ENCODE data around the gene CSGALNACT2. TPM values are rescaled to one million over a fixed set of nuclear protein-coding genes. Genes with fewer than 3 reads are reported as not detected.

The CSGALNACT2 gene
- total RNA-seq, 2 donors from 2014 or later: 28.7 to 38.8 TPM

DNA sequence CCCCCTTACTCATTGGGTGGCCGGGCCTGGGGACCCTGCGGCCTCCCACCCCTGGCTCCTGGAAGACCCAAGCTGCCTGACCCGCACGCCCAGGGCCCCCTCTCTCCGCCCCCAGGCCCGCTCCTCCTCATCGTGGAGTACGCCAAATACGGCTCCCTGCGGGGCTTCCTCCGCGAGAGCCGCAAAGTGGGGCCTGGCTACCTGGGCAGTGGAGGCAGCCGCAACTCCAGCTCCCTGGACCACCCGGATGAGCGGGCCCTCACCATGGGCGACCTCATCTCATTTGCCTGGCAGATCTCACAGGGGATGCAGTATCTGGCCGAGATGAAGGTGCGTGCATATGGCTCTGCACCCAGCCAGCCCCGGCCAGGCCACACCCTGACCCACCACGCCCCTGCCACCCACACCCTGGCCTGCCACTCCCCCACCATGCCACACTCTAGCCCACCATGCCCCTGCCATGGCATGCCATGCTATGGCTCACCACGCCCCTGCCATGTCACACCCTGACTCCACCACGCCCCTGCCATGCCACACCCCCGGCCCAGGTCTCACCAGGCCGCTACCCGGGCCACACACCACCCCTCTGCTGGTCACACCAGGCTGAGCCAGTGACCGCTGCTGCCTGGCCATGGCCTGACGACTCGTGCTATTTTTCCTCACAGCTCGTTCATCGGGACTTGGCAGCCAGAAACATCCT is 18.7 kb upstream of the CSGALNACT2 start:
- Mint-ChIP-seq H3K9me3 (no peaks in the 10 kb centered on the region), H3K36me3 (no peaks in the 10 kb centered on the region), H3K27ac (no peak overlapping the region)
- DNase-seq (ENCODE audit: low spot score in 2 of 2) (no peak), ATAC-seq (no peak)

DNA sequence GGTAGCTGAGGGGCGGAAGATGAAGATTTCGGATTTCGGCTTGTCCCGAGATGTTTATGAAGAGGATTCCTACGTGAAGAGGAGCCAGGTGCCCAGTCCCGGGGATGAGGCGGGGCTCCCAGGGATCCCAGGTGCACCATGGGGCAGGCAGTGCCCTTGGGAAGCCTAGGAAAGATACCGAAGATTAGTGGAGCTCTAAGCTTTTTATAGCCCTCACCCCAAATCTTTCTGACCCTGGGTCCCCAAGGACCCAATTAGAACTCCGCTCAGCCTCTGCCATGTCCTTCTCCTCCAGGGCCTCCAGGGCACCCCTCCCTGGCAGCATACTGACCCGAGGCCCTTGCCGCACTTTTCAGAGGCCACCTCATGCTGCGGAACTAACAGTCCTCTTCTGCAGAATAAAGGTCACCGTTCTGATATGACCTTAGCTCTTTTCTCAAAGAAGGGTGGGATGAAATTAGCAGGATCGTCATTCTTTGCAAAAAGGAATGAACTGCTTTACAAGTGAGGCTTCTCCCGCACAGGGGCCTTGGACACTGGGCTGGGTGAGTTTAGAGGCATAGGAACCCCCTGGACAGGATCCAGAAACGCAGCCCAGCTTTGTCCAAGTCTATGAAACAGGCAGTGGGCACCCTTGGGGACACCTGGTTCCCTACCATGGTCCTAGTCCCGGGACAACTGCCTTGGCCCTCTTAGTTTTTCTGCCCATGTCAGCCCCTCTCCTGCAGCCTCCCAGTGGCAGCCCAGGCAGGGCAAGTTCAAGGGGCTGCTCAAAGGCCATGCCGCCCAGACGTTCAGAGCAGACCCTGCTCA is 17.9 kb upstream of the CSGALNACT2 start:
- H3K27ac Mint-ChIP-seq: peak overlapping the region; percentile 43 to 72
- DNase-seq (ENCODE audit: low spot score in 2 of 2): no peak
- H3K9me3 Mint-ChIP-seq: no peaks in the 10 kb centered on the region
- no peak for ATAC-seq
- no peaks in the 10 kb centered on the region for H3K36me3 Mint-ChIP-seq

DNA sequence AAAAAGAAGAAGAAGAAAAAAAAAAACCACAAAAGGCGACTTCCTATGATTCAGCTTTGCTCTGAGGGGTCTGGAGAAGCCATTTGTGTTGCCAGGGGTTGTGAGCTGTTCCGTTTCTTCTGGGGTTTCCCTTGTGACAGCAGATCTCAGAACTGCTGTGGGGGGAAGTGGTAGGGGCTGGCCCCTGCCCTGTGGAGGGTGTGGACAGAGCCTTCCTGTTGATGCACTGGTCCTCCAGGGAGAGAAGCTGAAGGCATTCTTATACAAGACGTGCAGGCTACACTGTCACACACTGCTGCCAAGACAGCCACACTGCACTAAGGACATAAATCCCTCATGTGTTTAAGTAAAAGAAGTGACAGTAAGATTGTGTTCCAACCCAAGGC is 17.3 kb upstream of the CSGALNACT2 start:
- no peaks in the 10 kb centered on the region for H3K36me3 Mint-ChIP-seq
- ATAC-seq (peak; percentile 99), DNase-seq (ENCODE audit: low spot score in 2 of 2) (peak; percentile 63 to 79)
- peak overlapping the region; percentile 43 to 72 for H3K27ac Mint-ChIP-seq
- H3K9me3 Mint-ChIP-seq: no peaks in the 10 kb centered on the region

DNA sequence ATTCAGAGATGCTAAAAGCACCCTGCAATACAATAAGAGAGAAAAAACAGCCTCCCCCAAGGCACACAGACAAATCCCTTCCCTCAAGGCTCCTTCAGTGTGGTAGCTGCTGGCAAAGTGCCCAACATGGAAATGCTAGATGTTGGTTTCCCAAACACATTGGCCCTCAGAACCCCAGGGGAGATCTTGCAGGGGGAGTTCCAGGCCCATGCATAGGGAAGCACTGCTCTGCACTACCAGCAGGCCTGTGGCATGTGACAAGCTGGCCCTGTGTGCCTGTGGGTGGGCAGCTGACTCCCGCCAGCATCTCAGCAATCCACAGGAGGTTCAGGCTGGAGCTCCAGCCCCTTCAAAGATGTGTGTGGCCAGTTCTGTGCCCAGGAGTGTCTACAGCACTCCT is 16.8 kb upstream of the CSGALNACT2 start:
- no peak for DNase-seq (ENCODE audit: low spot score in 2 of 2)
- peak overlapping the region; percentile 43 to 72 for H3K27ac Mint-ChIP-seq

DNA sequence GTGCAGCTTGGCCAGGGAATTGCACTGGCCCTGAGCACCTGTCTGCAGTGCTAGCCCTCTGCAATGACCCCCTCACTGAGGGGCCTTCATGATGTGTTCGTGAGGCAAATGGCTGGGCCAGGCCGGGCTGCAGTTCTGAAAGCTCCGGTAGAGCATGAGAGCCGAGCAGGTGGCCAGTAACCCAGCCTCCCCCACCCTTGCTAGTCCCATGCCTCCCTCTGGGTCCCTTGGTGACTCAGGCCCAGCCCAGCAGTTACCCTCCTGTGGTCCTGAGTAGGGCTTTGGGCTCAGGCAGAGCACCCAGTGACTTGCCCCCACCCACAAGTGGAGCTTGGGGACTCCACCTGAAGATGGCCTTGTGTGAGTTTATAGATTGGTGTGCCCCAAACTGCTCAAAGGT is 16.1 kb upstream of the CSGALNACT2 start:
- H3K36me3 Mint-ChIP-seq: no peaks in the 10 kb centered on the region
- H3K9me3 Mint-ChIP-seq: no peaks in the 10 kb centered on the region
- no peak for DNase-seq (ENCODE audit: low spot score in 2 of 2)
- ATAC-seq: no peak
- H3K27ac Mint-ChIP-seq: peak overlapping the region in 1 of 2 donors; percentile 72

More for the DNA sequence above, 16.8 kb upstream of the CSGALNACT2 start:
- ATAC-seq: no peak
- Mint-ChIP-seq H3K36me3 (no peaks in the 10 kb centered on the region), H3K9me3 (no peaks in the 10 kb centered on the region)

- ATAC-seq (no peak), DNase-seq (ENCODE audit: low spot score in 2 of 2) (no peak)
- H3K9me3 Mint-ChIP-seq: no peaks in the 10 kb centered on the region
- no peak overlapping the region for H3K27ac Mint-ChIP-seq
- H3K36me3 Mint-ChIP-seq: no peaks in the 10 kb centered on the region
Observed at GRCh38 chr10:43122826-43123225, 15.4 kb upstream of the CSGALNACT2 start.

- H3K9me3 Mint-ChIP-seq: no peaks in the 10 kb centered on the region
- DNase-seq (ENCODE audit: low spot score in 2 of 2): no peak
- no peaks in the 10 kb centered on the region for H3K36me3 Mint-ChIP-seq
- no peak for ATAC-seq
- no peak overlapping the region for H3K27ac Mint-ChIP-seq
Observed at GRCh38 chr10:43123361-43124093, 14.7 kb upstream of the CSGALNACT2 start.

GRCh38 chr10:43124094-43124521 is 14.1 kb upstream of the CSGALNACT2 start:
- no peaks in the 10 kb centered on the region for H3K36me3 Mint-ChIP-seq
- DNase-seq (ENCODE audit: low spot score in 2 of 2) (no peak), ATAC-seq (no peak)
- H3K9me3 Mint-ChIP-seq: no peaks in the 10 kb centered on the region
- H3K27ac Mint-ChIP-seq: no peak overlapping the region

GRCh38 chr10:43124574-43125273 is 13.5 kb upstream of the CSGALNACT2 start:
- ATAC-seq (no peak), DNase-seq (ENCODE audit: low spot score in 2 of 2) (no peak)
- no peak overlapping the region for H3K27ac Mint-ChIP-seq
- H3K36me3 Mint-ChIP-seq: no peaks in the 10 kb centered on the region
- no peaks in the 10 kb centered on the region for H3K9me3 Mint-ChIP-seq

DNA sequence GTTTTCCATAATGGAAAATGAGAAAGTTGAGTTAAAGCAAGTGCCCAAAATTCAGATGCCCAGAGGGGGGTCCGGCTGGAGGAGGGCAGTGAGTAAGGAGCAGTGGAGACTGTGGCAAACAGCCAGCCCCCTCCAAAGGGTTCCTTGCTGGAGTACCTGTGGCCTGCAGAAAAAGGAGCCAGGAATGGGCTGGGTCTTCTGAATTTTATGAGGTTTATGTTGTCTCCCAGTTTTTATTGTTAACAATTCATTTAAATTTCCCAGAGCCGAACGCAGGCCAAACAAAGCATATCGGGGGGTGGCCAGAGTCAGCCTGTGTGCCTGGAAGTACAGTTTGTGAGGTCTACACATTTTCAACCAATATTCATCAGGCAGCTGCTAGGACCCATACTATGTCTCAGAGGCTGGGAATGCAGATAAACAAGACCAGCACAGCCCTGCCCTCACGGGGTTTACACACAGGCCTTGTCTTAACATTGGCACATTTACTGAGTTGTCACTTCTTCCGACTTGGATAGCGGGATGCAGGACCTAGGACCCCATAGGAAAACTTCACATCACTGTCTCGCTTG is 12.9 kb upstream of the CSGALNACT2 start:
- no peaks in the 10 kb centered on the region for H3K9me3 Mint-ChIP-seq
- H3K27ac Mint-ChIP-seq: no peak overlapping the region
- ATAC-seq (no peak), DNase-seq (ENCODE audit: low spot score in 2 of 2) (no peak)
- no peaks in the 10 kb centered on the region for H3K36me3 Mint-ChIP-seq

DNA sequence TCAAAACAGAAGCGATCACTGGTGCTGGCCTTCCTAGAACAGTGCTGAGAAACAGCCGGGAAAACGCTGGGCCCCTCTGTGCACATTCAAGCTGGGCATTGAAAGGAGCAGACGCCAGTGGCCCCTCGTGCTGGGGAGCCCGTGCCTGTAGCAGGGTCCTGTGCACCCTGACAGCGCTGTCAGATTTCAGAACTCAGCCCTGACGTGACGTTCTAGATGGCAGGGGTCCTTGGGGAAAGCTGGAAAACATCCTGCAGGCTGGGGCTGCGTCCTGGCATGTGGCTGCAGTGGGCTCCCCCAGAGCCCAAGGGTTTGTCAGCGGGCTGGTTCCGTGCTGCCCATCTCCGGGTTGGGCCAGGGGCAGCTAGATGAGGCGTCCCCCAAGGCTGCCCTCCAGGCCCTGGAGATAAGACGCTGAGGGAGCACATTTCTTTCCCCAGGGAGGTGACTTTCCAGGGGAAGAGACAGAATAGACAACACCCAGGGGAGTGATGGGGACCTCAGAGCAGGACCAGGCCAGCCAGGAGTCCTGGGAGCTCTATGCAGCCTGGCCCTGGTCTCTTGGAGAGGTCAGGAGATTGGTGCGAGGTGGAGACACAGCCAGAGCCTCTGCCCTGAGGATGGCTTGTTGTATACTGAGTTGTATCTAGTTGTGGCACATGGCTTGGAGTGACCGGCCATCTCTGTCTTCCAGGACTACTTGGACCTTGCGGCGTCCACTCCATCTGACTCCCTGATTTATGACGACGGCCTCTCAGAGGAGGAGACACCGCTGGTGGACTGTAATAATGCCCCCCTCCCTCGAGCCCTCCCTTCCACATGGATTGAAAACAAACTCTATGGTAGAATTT is 12.1 kb upstream of the CSGALNACT2 start:
- ATAC-seq (no peak), DNase-seq (ENCODE audit: low spot score in 2 of 2) (no peak)
- Mint-ChIP-seq H3K27ac (no peak overlapping the region), H3K36me3 (no peaks in the 10 kb centered on the region), H3K9me3 (no peaks in the 10 kb centered on the region)

- no peak for ATAC-seq
- no peak overlapping the region for H3K27ac Mint-ChIP-seq
- no peaks in the 10 kb centered on the region for H3K9me3 Mint-ChIP-seq
- DNase-seq (ENCODE audit: low spot score in 2 of 2): no peak
- H3K36me3 Mint-ChIP-seq: no peaks in the 10 kb centered on the region
Observed at GRCh38 chr10:43126759-43127424, 11.4 kb upstream of the CSGALNACT2 start.

GRCh38 chr10:43127442-43127841 is 10.8 kb upstream of the CSGALNACT2 start:
- no peaks in the 10 kb centered on the region for H3K9me3 Mint-ChIP-seq
- no peak overlapping the region for H3K27ac Mint-ChIP-seq
- no peak for DNase-seq (ENCODE audit: low spot score in 2 of 2)
- H3K36me3 Mint-ChIP-seq: no peaks in the 10 kb centered on the region
- ATAC-seq: no peak

DNA sequence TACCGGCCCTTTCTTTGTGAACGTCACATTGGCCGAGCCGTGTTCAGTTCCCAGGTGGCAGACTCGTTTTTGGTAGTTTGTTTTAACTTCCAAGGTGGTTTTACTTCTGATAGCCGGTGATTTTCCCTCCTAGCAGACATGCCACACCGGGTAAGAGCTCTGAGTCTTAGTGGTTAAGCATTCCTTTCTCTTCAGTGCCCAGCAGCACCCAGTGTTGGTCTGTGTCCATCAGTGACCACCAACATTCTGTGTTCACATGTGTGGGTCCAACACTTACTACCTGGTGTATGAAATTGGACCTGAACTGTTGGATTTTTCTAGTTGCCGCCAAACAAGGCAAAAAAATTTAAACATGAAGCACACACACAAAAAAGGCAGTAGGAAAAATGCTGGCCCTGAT is 9.9 kb upstream of the CSGALNACT2 start:
- ATAC-seq (no peak), DNase-seq (ENCODE audit: low spot score in 2 of 2) (no peak)
- Mint-ChIP-seq H3K9me3 (no peaks in the 10 kb centered on the region), H3K36me3 (no peaks in the 10 kb centered on the region), H3K27ac (no peak overlapping the region)

Data from activated naive CD4-positive, alpha-beta T cell treated with anti-CD3 and anti-CD28 coated beads, Interleukin-2, amount 50 U/mL, for 72 hours (primary cell).